Prostate gland (tissue), 2 donors: ENCODE data around the gene GEMIN4.

ENCODE experiments used
- POLR2A ChIP-seq: fragments of 450-650 bp; IDR thresholded peaks from one replicate; pipeline ENCODE4 v1.6.1; 2016; ENCODE audit warnings: antibody characterized with exemption, mild to moderate bottlenecking
- TF ChIP-seq, protein P1 (sequence below), 4 experiments: fragments of 200-600 bp in 2 of 4; fragments of 450-650 bp in 2 of 4; sonication (generic) in 2 of 4; IDR thresholded peaks; 1 replicate in 3 of 4; 2 replicates in 1 of 4; pipeline ENCODE4 v1.5.1; 2016 to 2019; ENCODE audit warnings: antibody characterized with exemption in 4 of 4, mild to moderate bottlenecking in 2 of 4, moderate library complexity in 2 of 4

DNA sequence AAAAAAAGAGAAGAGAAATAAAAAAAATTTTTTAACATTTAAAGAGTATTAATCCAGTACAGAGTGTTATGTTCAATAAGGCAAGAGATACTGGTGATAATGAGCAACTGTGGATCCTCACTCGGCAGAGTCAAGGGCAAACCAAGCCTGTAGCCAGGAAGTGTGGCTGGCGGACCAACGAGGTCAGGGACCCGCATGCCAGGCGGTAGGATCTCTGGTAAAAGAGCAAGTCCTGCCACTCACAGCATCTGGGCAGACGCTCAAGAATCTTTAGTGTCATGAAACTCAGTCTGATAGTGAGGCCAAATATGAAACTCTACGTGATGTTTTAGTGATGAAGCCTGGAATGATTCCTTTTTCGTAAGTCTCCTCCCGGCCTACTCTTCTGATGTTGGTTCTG, 8.3 kb upstream of the GEMIN4 start:
- TF ChIP-seq, protein P1, sequence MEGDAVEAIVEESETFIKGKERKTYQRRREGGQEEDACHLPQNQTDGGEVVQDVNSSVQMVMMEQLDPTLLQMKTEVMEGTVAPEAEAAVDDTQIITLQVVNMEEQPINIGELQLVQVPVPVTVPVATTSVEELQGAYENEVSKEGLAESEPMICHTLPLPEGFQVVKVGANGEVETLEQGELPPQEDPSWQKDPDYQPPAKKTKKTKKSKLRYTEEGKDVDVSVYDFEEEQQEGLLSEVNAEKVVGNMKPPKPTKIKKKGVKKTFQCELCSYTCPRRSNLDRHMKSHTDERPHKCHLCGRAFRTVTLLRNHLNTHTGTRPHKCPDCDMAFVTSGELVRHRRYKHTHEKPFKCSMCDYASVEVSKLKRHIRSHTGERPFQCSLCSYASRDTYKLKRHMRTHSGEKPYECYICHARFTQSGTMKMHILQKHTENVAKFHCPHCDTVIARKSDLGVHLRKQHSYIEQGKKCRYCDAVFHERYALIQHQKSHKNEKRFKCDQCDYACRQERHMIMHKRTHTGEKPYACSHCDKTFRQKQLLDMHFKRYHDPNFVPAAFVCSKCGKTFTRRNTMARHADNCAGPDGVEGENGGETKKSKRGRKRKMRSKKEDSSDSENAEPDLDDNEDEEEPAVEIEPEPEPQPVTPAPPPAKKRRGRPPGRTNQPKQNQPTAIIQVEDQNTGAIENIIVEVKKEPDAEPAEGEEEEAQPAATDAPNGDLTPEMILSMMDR (IDR thresholded peaks at IDR 0.05) = no peak
- TF ChIP-seq POLR2A = no peak
